HCT116 (cell line): ENCODE measurements around the gene ACOT11. TPM values are rescaled to one million over a fixed set of nuclear protein-coding genes. Genes with fewer than 3 reads are reported as not detected.

ENCODE experiments used
- ATAC-seq: fragments of 200-7000 bp; cut with Tn5 transposase; 2 replicates; pipeline ENCODE4 v1.9.1; 2020; ENCODE audit warnings: mild to moderate bottlenecking, moderate library complexity
- BruUV-seq: library from RNA; stranded (reverse); fragments of 400-500 nt; replicated peaks from 2 replicates; lab custom pipeline; 2021; lab: Mats Ljungman, UMichigan
- CTCF ChIA-PET: fragments of 300-600 bp; sonication (Branson Sonifier 250); formaldehyde crosslinking; loops from one replicate; lab custom pipeline; 2021; ENCODE audit warnings: antibody characterized with exemption; lab: Charles Lee
- POLR2A ChIA-PET: fragments of 300-600, 350-600 bp; sonication (Branson Sonifier 250); formaldehyde crosslinking; loops from one replicate; lab custom pipeline; 2021; ENCODE audit warnings: antibody characterized with exemption; lab: Charles Lee
- RAD21 ChIA-PET, 2 experiments: fragments of 300-600 bp; sonication (Branson Sonifier 250); formaldehyde crosslinking; loops; one replicate each; lab custom pipeline; 2023; ENCODE audit warnings: low total read pairs in 2 of 2; ENCODE audit not compliant: uncharacterized antibody in 2 of 2, unreplicated experiment in 2 of 2, low non-redundant PET in 1 of 2; lab: Charles Lee
- DNase-seq: peaks from one replicate; pipeline ENCODE4 v3.0.0-alpha.2; 2010; ENCODE audit warnings: low read depth, low spot score
- H2AFZ ChIP-seq: fragments of 200-600 bp; shearing (Covaris generic), sonication (generic); 2 replicates; pipeline ENCODE4 v1.6.1; 2017; ENCODE audit warnings: low read depth, mixed run types, mixed read lengths, antibody characterized with exemption, low read length; ENCODE audit not compliant: poor library complexity, severe bottlenecking
- H3K27ac ChIP-seq: 2 replicates; pipeline ENCODE4 v1.5.1; 2012; ENCODE audit warnings: low read depth, low read length
- H3K27me3 ChIP-seq: fragments of 200-600 bp; sonication (generic); 2 replicates; pipeline ENCODE4 v1.6.1; 2016; ENCODE audit warnings: mixed run types, low read length, mixed read lengths; ENCODE audit not compliant: insufficient read depth
- H3K36me3 ChIP-seq, 2 experiments: fragments of 200-500 bp in 1 of 2; fragments of 200-600 bp in 1 of 2; sonication (Bioruptor generic) in 1 of 2; sonication (generic) in 1 of 2; 2 replicates each; pipeline versions ENCODE4 v1.5.1 to v1.6.1; 2014 to 2016; ENCODE audit warnings: low read length in 2 of 2, inconsistent platforms in 1 of 2, mixed read lengths in 1 of 2, mixed run types in 1 of 2; ENCODE audit not compliant: insufficient read depth in 2 of 2, control insufficient read depth in 1 of 2
- H3K4me1 ChIP-seq, 2 experiments: fragments of 200-600 bp in 1 of 2; sonication (generic) in 1 of 2; 2 replicates each; pipeline versions ENCODE4 v1.5.1 to v1.6.1; 2012 to 2017; ENCODE audit warnings: low read length in 2 of 2, inconsistent platforms in 1 of 2, mild to moderate bottlenecking in 1 of 2, mixed read lengths in 1 of 2, mixed run types in 1 of 2, moderate library complexity in 1 of 2; ENCODE audit not compliant: insufficient read depth in 2 of 2, control insufficient read depth in 1 of 2
- H3K4me2 ChIP-seq: fragments of 200-600 bp; sonication (generic); 2 replicates; pipeline ENCODE4 v1.6.1; 2017; ENCODE audit warnings: mixed run types, low read length, mixed read lengths
- H3K4me3 ChIP-seq, 2 experiments: fragments of 200-600 bp in 1 of 2; sonication (generic) in 1 of 2; replicated peaks in 1 of 2; 2 replicates each; pipeline ENCODE4 v1.5.1; 2011 to 2016; ENCODE audit warnings: low read length in 2 of 2, control low read depth in 1 of 2, low read depth in 1 of 2, mild to moderate bottlenecking in 1 of 2, mixed read lengths in 1 of 2, mixed run types in 1 of 2
- H3K79me2 ChIP-seq: fragments of 200-600 bp; sonication (generic); 2 replicates; pipeline ENCODE4 v1.6.1; 2017; ENCODE audit warnings: mild to moderate bottlenecking, mixed run types, low read length, moderate library complexity, mixed read lengths; ENCODE audit not compliant: insufficient read depth
- H3K9ac ChIP-seq: fragments of 200-600 bp; sonication (generic); 2 replicates; pipeline ENCODE4 v1.6.1; 2016; ENCODE audit warnings: low read length, mixed read lengths
- H3K9me2 ChIP-seq: fragments of 200-600 bp; sonication (generic), shearing (Covaris generic); 2 replicates; pipeline ENCODE4 v1.6.1; 2017; ENCODE audit warnings: mixed run types, mild to moderate bottlenecking, moderate library complexity; ENCODE audit not compliant: insufficient read depth
- H3K9me3 ChIP-seq, 2 experiments: fragments of 200-500 bp in 1 of 2; fragments of 200-600 bp in 1 of 2; sonication (Bioruptor generic) in 1 of 2; sonication (generic) in 1 of 2; 2 replicates each; pipeline ENCODE4 v1.6.1; 2014 to 2017; ENCODE audit warnings: low read length in 2 of 2, mixed read lengths in 2 of 2, inconsistent platforms in 1 of 2, low read depth in 1 of 2, mild to moderate bottlenecking in 1 of 2, mixed run types in 1 of 2, moderate library complexity in 1 of 2; ENCODE audit not compliant: control insufficient read depth in 1 of 2, insufficient read depth in 1 of 2
- H4K20me1 ChIP-seq: fragments of 200-600 bp; sonication (generic), shearing (Covaris generic); 2 replicates; pipeline ENCODE4 v1.6.1; 2017; ENCODE audit warnings: mixed run types, mild to moderate bottlenecking, moderate library complexity; ENCODE audit not compliant: insufficient read depth
- EGR1 ChIP-seq: IDR thresholded peaks from 2 replicates; pipeline ENCODE4 v1.6.1; 2012; ENCODE audit warnings: low read depth
- EZH2phosphoT487 ChIP-seq: fragments of 200-600 bp; IDR thresholded peaks from 2 replicates; pipeline ENCODE4 v1.6.1; 2018; ENCODE audit warnings: antibody characterized with exemption, borderline replicate concordance
- POLR2A ChIP-seq: IDR thresholded peaks from 2 replicates; pipeline ENCODE4 v1.7.0; 2011; ENCODE audit warnings: borderline replicate concordance; ENCODE audit not compliant: insufficient read depth, insufficient read length; ENCODE audit errors: extremely low read depth
- SIN3A ChIP-seq: IDR thresholded peaks from 2 replicates; pipeline ENCODE4 v1.6.1; 2012; ENCODE audit warnings: low read depth
- SP1 ChIP-seq: IDR thresholded peaks from 2 replicates; pipeline ENCODE4 v1.6.1; 2012; ENCODE audit warnings: low read depth
- ZFX ChIP-seq: fragments of 450-650 bp; IDR thresholded peaks from 2 replicates; pipeline ENCODE4 v1.6.1; 2017
- ZNF274 ChIP-seq: fragments of 200-500 bp; sonication (Bioruptor generic); IDR thresholded peaks from 2 replicates; pipeline ENCODE4 v1.6.1; 2014; ENCODE audit warnings: mild to moderate bottlenecking, low read depth, low read length, inconsistent platforms
- intact Hi-C: fragments of 100-400 bp; cut with micrococcal nuclease; formaldehyde crosslinking; loops from 2 replicates; pipeline ENCODE4 v1.10.0; 2022
- total RNA-seq: library from RNA; stranded (reverse); gene quantifications from one replicate; pipeline ENCODE4 v1.2.1, GENCODE V29; 2021; ENCODE audit not compliant: unreplicated experiment
- TF ChIP-seq, protein P1 (sequence below): IDR thresholded peaks from 2 replicates; pipeline ENCODE4 v1.6.1; 2012; ENCODE audit warnings: low read depth
- TF ChIP-seq, protein P2 (sequence below): IDR thresholded peaks from 2 replicates; pipeline ENCODE4 v1.6.1; 2012

The ACOT11 gene
- total RNA-seq, 1 experiment from 2014 or later, result 31.1 TPM

DNA sequence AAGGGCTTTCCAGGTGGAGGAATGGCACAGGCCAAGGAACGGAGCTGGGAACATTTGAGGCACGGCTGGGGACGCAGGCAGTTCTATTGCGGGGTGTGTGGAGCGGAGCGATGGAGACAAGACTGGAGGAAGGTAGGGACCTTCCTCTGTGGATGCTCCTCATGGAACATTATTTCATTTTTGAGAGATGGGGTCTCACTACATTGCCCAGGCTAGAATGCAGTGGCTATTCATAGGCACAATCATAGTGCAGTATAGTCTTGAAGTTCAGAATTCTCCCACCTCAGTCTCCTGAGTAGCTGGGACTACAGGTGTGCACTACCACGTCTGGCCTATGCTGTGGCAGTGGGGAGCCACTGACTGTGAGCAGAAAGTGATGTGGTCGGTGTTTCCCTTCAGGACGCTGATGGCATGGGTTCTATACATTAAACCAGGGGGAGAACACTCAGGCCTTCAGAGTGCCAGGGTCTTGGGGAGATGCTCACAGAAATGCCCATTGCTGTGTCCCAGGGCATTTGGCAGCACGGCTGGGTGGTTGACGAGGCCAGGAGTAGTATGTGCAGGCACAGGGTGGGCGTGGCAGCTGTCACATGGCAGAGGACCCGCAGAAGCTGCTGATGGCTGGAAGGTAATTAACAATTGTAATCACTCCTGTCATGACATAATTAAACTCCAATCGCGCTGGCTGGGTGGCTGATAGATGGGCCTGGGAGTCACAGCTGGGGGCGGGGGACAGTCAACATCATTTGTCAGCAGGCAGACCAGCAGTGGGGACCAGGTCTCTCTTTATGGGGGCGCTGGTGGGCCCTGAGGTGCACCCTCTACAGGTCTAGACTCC lies 40.8 kb upstream of the ACOT11 start:
- H4K20me1 ChIP-seq, result no peaks in the 10 kb centered on the region
- TF ChIP-seq SIN3A (no peak), POLR2A (no peak), EZH2phosphoT487 (no peak), SP1 (no peak), ZFX (no peak), EGR1 (no peak), ZNF274 (no peak)
- TF ChIP-seq, protein P1, sequence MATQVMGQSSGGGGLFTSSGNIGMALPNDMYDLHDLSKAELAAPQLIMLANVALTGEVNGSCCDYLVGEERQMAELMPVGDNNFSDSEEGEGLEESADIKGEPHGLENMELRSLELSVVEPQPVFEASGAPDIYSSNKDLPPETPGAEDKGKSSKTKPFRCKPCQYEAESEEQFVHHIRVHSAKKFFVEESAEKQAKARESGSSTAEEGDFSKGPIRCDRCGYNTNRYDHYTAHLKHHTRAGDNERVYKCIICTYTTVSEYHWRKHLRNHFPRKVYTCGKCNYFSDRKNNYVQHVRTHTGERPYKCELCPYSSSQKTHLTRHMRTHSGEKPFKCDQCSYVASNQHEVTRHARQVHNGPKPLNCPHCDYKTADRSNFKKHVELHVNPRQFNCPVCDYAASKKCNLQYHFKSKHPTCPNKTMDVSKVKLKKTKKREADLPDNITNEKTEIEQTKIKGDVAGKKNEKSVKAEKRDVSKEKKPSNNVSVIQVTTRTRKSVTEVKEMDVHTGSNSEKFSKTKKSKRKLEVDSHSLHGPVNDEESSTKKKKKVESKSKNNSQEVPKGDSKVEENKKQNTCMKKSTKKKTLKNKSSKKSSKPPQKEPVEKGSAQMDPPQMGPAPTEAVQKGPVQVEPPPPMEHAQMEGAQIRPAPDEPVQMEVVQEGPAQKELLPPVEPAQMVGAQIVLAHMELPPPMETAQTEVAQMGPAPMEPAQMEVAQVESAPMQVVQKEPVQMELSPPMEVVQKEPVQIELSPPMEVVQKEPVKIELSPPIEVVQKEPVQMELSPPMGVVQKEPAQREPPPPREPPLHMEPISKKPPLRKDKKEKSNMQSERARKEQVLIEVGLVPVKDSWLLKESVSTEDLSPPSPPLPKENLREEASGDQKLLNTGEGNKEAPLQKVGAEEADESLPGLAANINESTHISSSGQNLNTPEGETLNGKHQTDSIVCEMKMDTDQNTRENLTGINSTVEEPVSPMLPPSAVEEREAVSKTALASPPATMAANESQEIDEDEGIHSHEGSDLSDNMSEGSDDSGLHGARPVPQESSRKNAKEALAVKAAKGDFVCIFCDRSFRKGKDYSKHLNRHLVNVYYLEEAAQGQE, result no peak
- TF ChIP-seq, protein P2, sequence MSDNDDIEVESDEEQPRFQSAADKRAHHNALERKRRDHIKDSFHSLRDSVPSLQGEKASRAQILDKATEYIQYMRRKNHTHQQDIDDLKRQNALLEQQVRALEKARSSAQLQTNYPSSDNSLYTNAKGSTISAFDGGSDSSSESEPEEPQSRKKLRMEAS, result no peak
- no peaks in the 10 kb centered on the region for H3K79me2 ChIP-seq
- intact Hi-C loops, result no loop called here
- no peaks in the 10 kb centered on the region for H3K9me2 ChIP-seq
- CTCF ChIA-PET, result no interaction called here
- no peak for DNase-seq
- H3K9ac ChIP-seq, result no peak overlapping the region
- H3K4me3 ChIP-seq, result no peak overlapping the region
- H2AFZ ChIP-seq, result no peak overlapping the region
- peaks cover 0 to 5% of the 10 kb centered on the region in 2 experiments; a peak in 1 of 4 replicates for H3K4me1 ChIP-seq
- H3K27me3 ChIP-seq, result no peaks in the 10 kb centered on the region
- no TSS peak for BruUV-seq
- H3K27ac ChIP-seq, result no peak overlapping the region
- peak; percentile 48 for ATAC-seq
- no peaks in the 10 kb centered on the region for H3K9me3 ChIP-seq
- POLR2A ChIA-PET, result no interaction called here
- H3K4me2 ChIP-seq, result no peak overlapping the region
- RAD21 ChIA-PET, result no interaction called here
- no peaks in the 10 kb centered on the region for H3K36me3 ChIP-seq
